Measurements from ENCODE around the gene EPHB6.

The EPHB6 gene, protein sequence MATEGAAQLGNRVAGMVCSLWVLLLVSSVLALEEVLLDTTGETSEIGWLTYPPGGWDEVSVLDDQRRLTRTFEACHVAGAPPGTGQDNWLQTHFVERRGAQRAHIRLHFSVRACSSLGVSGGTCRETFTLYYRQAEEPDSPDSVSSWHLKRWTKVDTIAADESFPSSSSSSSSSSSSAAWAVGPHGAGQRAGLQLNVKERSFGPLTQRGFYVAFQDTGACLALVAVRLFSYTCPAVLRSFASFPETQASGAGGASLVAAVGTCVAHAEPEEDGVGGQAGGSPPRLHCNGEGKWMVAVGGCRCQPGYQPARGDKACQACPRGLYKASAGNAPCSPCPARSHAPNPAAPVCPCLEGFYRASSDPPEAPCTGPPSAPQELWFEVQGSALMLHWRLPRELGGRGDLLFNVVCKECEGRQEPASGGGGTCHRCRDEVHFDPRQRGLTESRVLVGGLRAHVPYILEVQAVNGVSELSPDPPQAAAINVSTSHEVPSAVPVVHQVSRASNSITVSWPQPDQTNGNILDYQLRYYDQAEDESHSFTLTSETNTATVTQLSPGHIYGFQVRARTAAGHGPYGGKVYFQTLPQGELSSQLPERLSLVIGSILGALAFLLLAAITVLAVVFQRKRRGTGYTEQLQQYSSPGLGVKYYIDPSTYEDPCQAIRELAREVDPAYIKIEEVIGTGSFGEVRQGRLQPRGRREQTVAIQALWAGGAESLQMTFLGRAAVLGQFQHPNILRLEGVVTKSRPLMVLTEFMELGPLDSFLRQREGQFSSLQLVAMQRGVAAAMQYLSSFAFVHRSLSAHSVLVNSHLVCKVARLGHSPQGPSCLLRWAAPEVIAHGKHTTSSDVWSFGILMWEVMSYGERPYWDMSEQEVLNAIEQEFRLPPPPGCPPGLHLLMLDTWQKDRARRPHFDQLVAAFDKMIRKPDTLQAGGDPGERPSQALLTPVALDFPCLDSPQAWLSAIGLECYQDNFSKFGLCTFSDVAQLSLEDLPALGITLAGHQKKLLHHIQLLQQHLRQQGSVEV
- 19.9 to 68.8 (median 41.5) reads per million in 3 experiments for total RNA-seq

DNA sequence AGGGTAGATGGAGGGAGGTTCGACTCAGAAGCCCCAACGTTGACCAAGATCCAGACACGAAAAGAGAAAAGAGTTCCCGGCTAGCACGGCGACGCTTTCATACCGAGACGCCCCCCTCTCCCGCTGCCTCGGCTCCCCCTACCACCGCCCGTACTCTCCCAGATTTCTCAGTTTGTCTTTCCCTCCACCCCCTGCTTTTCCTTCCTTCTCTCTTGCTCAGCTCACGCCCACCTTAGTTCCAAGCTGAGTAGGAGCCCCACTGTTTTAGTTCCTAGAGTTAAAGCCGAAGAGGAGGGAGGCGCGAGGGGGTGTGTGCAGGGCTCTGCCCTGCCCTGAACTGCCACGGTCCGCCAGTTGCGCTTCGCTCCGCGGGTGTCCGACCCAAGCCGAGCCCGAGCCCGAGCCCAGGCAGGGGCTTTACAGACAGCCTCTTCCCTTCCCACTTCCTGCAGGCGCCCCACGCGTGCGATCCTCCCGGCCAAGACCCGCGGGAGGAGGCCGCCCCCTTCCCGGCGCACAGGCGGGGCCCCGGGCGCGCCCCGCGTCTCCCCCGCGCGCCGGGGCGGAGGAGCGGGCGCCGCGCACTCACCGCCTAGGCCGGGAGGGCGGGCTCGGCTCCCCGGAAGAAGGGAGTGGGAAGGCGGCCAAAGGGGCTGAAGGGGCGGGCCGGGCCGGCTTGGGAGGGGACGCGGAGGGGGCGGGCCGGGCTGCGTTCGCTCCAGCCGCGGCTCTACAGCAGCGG lies at the start of gene EPHB6:
EPHB6 (plus strand) TSS at position 705 of the 742 bp plus-strand sequence. CDS start 8,152 bp downstream, outside the sequence.
- peak; percentile 45 for DNase-seq

DNA sequence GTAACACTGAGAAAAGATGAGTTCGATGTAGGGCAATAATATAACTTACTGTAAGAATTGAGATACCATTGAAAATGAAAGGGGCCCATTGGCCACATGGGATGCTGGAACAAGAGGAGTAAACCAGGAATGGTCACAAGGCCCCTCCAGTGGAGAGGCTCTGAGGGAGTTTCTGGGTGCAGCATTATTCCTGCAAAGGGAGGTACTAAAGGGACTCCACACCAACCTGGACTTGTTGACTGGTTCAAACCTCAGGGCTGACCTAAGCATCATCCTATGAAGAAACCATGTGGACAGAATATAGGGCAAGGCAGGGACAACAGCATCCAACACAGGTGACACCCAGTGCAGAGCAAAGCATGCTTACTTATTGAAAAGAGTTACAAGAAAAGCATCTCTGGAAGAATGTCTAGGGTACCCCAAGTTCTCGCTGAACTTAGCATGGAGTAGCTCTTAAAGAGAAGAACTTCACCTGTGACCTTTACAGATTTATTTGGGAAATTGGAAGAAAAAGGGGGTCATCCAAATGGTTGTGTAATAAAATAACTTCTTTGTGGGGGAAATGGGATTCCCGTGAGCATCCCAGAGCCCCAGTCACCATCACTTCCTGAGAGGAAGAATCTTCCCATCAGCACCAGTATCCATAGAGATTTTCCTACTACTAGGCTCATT lies 49.4 kb upstream of the EPHB6 start:
- no peak for DNase-seq

DNA sequence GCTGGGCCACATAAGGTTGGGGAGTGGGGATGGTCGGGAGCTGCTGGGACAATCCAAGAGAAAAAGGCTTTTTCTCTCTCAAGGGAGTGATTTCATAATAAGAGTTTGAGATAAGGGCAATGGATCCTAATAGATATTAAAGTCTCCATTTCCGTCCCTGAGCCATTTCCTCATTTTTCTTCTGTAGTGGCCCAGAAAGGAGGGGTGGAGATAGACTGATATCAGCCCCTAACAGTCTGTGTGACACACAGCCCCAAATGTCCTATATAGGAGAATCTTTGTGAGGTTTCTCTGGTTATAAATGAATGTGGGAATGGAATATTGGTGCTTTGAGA lies 48.9 kb upstream of the EPHB6 start:
- DNase-seq: no peak

DNA sequence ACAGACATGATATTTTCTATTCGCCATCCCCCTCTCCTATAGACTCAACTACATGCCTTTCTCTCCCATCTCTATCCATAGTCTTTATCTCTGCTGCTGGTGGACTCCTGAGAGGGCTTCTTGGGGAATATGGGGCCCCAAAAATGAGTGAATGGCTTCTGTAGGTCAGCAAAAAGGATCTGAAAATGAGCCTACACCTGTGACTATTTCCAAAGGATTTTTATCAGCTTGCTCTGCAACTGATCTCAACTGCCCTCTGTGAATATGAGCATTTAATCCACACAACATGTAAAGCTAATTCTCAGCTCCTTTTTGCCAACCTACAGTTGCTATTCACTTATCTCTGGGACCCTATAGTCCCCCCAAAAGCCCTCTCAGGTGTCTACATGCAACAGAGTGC lies 47.9 kb upstream of the EPHB6 start:
- DNase-seq: no peak

DNA sequence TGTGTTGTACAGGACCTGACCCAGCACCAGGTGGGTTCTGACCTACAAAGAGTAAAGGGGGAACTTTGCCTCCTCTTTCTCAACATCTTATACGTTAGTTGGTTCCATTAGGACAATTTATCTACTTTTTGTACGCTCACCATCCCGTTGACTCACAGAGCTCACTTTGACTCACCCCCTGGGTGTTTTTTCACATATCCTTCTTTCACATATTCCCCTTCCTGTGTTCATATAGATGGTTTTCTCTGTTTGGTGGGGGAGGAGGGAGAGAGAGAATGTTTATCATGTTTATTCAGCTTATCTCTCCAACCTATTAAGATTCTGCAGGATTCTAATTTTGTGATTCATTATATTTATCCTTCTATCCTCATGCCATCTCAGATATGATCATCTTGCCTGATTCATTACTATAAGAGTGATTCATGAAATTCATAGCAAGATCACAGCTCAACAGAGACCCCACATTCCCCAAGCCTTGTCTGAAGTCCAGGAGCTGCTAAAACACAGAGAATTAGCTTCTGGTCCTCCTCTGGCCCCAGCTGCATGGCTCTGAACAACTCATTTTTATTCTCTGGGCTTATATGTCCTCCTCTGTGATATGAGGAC lies 46.9 kb upstream of the EPHB6 start:
- DNase-seq: peak; percentile 68

DNA sequence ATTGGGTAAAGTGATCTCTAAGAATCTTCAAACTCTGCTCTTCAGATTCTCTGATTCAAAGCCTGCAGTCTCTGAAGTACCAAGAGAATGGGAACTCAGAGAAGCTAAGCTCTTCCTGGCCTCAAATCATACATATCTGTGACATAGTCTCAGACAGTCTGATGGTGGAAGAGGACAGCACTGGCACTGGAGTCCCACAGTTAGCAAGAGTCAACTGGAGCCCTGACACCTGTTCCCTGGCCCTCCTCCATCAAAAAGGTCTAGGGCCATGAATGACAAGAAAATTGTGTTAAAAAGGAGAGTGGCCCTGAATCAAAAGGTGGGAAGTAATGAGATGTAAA lies 46.4 kb upstream of the EPHB6 start:
- DNase-seq: no peak

DNA sequence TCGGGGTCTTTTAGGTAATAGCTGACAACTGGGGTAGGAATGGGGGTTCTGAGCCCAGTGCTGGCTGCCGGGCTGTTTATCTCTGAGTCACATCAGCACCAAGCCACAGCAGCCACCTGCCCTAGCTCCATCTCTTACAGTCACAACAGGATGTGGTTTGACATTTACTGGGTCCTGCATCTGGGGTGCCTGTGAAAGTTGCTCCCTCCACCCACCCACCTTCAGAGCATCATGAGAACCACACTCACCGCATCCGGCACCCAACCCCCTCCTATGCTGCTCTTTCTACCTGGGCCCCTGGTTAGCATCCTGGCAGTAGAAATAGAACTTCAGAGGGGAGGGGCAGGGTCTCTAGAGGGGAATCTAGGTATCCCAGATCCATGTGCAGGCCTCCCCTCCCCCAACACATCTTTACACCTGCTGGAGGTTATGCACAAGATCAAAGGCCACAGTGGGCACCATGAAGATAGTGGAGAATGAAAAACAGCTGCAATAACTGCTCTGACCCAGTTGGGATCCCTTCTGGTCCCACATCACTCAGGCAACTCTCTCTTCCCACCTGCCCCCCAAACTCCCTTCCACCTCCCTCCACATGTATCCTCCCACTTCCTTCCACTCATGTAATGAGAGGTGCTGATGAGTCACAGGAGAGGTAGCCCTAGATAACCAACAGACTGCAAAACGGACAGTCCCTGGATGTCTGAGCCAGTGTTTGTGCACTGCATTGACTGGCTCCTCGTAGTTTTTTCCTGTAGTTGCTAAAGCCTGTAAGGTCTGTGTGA lies 45.9 kb upstream of the EPHB6 start:
- DNase-seq: peak; percentile 99

DNA sequence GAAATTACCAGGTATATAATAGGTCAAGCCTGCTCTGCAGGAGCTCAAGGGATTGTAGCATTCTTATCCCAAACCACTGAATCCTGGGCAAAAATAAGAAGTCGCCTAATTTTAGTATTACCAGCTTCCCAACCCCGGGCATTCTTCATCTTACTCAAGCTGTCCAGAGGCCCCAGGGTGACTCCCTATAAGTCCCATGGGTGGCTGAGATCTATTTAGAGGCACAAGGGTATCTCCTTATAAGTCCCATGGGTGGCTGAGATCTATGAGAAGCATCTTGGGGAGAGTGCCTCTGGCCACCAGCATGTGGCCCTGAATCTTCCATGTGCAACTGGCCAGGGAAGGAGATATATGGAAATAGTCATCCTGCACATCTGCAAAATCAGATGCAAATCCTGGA lies 45.2 kb upstream of the EPHB6 start:
- no peak for DNase-seq

DNA sequence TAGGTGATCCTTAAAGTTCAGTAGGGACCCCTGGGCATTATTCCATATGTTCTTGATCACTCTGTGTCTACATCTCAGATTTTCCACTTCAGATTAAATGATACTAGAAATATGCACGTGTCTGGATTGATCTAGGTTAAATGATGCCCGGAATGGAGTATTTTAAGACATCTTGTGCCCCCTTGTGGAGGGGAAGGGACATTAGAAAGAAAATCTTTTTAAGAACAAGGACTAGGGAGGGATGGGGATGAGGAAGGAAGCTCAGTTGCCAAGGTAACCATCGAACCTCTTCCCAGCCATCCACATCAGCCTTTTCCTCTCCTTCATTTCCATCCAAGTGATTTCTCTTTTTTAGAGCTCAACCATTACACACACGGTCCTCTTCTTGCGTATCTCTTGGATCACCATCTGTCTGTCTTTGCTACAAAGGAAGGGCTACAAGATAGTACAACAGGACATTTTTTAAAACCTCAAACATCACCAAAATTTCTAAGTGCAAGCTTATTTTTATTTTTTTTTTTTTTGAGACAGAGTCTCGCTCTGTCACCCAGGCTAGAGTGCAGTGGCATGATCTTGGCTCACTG lies 43.6 kb upstream of the EPHB6 start:
- peak; percentile 79 for DNase-seq

DNA sequence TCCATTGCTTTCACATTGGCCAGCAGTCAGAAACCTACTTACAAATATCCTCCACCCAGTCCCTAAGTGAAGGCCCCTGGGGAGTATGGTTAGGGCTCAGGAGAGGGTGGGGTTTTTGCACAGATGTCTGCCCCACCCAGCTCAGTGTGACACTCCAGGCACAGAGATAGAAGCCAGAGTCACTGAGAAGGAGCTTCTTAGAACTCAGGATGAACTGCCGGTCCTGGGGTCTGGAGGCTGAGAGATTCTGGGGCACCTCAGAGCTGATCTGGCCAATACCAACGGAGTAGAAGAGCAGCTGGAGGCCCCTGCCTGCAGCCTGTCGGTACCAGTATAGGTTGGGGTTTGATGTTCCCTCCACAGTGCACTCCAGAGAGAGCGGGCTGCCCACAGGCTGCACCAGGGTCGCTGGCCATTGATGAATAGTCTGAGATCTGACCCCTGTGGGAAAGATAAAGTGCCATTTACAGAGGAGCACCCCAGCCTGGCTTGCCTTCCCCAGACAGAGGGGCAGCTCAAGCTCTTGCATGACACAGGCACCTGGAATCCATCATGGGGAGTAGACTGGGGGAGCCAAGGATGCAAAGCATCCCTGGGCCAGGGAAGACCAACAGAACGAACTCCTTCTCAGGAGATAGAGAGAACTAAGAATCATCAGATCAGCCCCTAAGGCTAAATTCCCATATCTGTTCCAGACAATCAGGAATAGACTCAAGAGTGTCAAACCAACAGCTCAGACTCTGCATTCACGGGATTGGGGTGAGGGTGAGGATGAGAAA lies 42.2 kb upstream of the EPHB6 start:
- no peak for DNase-seq

DNA sequence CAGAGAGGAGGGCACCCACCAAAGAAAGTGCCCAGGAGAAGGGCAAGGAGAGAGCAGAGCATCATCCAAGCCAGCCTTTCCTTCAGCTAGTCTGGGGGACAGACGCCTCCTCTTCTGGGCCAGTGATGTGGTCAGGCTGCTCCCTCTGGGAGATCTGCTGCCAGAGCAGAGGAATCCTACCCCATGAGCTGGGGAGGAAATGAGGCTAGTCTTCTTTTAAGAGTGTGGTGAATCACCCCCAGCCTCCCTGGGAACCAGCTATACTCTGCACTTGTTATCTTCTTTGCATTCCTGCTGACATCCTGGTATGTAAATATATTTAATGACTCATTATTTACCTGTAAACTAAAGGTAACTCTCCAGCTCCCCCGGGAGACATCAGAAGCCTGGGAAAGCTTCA lies 41.6 kb upstream of the EPHB6 start:
- no peak for DNase-seq

DNA sequence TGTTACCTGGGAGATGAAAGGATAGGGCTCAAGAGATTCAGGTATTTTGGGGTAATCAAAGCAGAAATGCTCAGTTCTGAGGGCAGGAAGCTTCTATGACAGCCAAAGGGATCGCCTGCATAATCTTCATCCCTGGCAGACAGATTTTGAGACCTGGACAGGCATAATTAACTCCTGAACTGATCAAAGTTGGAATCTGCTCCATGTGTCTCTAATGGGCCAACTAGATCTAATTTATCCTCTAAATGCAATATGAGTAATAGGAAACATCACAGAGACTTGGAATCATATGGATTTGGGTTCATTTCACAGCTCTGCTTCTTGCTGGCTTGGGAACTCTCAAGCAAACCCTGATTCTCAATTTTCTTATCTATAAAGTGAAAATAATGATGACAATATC lies 41.2 kb upstream of the EPHB6 start:
- no peak for DNase-seq

DNA sequence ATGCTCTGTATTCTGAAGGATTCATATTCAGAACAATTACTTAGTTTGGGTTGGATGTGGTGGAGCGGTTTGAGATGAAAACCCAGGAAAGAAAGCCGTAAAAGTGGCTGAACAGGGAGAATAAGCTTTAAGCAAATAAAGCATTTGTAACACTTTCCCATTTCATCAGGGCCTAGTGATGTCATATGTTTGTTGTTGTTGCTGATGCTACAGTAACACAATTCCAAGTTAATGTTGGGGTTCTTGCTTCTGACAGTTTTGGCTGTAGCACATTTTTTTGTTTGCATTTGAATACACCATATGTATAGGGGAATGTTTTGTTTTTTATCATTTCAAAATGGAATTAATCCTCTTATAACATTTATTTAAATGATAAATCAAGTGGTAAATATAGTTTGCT lies 40.4 kb upstream of the EPHB6 start:
- DNase-seq: no peak

DNA sequence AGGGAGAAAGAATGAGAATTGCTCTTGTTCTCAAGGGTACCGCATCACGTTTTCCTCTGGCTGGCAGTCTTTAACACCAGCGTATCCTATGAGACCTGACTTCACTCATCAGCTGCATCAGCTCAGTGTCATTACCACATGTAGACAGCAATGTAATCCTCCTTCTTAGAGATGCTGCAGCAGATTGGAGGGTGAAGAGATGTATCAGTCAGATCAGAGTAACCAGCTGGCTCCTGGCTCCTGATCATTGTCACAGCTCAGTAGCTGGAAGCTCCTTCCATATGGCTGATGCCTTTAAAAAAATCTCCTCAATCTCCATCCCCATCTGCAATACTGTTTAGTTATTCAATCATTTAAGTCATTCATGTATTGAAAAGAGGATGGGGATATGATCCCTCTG lies 39.7 kb upstream of the EPHB6 start:
- DNase-seq: no peak

DNA sequence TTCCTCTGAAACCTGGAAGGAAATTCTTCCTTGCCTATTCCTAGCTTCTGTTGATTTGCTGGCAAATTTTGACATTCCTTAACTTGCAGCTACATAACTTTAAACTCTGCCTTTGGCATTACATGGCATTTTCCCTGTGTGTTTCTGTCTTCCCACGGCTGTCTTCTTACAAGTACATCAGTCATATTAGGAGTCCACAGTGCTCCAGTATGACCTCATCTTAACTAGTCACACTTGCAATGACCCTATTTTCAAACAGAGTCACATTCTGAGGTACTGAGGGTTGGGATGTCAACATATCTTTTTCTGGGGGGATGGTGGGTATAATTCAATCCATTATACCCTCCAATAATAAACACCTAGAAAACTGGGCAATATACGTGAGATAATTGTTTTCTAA lies 37.4 kb upstream of the EPHB6 start:
- DNase-seq: no peak

DNA sequence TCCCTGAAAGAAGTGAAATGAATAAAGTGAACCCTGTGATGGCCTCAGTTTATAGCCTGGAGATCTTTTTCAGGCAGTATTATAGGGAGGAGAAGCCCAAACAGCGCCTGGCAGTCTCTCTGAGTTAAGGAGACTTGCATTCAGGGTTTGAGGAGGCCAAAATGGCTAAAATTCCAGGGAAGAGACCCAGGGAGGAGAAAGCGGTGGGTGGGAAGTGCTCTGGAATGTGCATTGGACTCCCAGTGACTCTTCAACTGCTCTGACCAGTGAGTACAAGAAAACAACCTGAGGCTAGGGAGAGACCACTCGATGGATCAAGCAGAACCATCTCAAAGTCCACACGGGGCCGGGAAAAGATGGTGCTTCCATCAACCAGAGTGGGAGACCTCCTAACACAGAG lies 35.3 kb upstream of the EPHB6 start:
- DNase-seq: no peak

DNA sequence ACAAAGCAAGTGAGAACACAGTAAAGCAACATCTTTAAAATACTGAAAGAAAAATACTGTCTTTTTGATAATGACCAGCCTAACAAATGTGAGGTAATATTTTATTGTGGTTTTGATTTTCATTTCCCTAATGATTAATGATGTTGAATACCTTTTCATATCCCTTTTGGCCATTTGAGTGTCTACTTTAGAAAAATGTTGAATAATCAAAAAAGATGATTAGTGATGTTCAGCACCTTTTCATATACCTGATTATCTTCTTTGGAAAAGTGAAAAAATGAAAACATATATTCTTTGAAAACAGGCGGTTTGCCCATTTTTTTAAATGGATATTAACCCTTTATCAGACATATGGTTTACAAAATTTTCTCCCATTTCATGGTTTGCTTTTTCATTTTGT lies 32.2 kb upstream of the EPHB6 start:
- DNase-seq: no peak

DNA sequence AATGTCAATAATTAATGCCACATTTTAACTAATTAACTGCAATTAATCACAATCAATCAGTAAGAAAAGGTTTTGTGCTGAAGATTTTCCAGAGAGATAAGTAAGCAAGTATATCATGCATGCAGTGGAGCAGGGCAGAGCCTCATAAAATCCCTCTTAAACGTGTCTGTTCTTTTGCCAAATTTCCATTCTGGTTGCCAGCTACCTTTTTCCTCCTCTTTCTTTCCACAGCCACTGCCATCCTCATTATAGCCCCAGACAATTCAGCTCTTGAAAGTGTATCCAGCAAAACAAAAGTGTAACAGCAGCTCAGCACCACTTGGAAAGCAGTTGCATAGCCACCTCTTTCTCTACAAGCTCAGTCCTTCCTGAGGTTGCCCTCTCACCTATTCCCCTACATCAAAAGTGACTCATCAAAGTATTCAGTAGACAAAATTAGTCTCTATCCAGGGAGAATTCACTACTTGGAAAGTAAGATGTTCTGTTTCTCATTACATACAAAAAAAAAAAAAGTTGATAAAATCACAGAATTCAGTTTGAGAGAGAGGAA lies 26.9 kb upstream of the EPHB6 start:
- no peak for DNase-seq

DNA sequence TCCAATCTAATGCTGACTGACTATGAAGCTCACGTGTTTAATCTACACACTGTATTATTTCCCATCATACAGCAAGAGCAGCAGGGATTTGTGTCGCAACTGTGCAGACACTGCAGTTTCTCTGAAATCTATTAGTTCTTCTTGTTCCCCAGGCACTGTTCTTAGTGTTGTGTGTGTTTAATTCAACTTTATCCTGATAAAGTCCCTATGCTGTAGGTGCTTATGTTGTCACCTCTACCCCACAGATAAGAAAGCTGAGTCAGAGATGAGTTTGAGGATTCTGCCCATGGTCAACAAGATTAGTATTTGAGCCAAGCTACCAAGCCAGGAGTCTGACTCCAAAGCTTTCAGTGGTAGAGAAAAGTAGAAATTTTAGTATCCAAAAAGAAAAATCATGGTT lies 22.5 kb upstream of the EPHB6 start:
- no peak for DNase-seq

All from central memory CD4-positive, alpha-beta T cell (primary cell).